NK-92 (cell line): ENCODE measurements around the gene CACNA2D2.

Experiments
- DNase-seq: peaks from one replicate; lab custom pipeline; 2025; ENCODE audit not compliant: unreplicated experiment; lab: John Stamatoyannopoulos, UW

Gene CACNA2D2

DNA sequence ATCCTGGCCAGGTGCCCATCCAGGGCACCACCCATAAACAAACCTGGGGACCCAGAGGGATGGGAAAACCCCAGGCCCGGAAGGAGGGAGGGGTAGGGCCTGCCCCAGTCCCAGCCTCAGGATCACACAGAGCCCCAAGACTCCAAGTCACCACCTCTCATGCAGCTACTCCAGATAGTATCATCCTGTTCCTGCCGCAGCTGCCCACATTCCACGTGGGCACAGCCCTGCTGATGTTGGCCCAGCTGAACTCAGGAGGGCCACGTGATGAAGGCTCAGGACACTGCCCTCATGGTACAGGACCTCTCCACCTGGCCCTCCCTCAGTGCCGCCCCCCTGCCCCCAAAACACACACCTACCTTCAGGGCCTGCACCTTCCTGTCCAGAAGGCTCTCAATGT lies 69.5 kb downstream of the CACNA2D2 start:
- no peak for DNase-seq

DNA sequence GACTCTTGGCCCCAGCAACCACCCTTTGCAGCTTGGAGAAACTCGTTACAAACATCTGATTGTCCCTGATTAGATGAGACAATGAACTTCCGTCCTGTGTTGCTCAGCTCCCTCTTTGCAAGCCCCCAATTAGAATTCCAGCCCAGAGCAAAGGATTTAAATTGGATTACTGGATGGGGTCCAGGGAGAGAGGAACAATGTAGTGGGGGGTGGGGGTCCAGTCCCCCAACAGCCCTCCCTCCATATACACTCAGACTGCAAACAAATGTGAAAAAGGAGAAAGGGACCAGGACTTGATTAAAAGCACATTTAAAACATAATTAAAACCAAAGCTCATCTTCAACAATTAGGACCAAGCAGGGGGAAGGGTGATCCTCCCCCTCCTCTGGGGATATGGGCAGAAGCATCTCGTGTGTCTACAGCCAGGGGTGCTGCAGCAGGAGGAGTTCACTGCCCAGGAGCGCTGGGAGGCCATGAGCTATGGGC lies 72.4 kb downstream of the CACNA2D2 start:
- DNase-seq = no peak

DNA sequence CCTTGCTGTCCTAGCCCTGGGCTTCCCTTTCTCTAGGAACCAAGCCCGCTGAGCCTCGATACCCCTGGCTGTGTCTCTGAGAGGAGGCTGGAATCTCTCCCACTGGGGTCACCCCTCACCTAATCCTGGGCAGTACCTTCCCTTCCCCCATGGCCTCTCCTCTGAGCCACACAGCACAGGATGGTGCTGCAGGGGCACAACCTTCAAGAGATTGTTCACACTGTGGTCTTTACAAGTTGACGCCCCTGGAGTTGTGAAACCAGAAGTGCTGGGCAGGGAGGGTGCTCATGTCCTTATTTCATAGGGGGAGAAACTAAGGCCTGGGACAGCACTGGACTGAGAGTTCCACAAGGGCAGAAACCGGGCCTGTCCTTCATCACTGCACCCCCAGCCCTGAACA lies 73.2 kb downstream of the CACNA2D2 start:
- DNase-seq = no peak

DNA sequence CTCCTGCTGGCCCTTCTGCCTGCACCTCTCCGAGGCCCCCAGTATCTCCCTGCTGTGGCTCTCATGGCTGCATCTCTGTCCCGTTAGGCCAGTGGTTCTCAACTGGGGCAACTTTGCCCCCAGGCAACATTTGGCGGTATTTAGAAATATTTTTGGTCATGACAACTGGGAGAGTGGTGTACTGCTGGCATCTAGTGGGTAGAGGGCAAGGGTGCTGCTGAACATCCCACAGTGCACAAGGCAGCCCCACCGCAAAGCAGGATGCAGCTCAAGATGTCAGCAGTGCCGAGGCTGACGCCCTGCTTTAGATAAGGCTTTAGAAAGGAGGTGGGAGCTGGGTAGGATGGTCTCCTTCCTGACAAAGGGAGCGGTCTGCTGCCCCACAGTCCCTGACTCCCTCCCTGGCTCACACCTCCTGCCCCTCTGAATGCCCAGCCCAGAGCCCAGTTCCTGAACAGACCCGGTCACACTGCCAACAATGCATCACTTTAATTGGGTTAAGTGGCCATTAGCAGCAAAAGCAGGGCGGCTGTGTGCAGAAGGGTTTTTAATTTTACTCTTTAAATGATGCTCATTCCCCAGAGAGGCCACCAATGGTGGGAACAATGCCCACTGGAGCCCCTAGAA lies 75.3 kb downstream of the CACNA2D2 start:
- no peak for DNase-seq

DNA sequence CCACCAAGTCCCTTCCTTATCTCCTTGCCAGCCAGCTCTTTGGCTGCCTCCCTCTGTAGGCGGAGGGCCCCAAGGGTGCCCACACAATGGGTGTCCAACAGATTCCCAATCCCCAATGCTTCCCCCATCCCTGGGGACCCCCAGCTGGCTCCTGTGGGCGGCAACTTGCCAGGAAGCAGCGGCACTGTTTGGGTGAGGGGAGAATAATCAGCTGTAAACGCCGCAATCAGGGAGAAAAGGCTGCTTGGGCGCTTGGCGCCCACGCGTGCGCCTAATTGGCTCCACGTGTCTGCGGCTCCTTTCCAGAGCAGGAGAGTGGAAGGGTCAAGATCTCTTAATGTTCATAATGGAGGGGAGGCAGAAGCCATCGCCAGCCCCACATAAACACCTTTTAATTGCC lies 76.2 kb downstream of the CACNA2D2 start:
- DNase-seq = no peak

DNA sequence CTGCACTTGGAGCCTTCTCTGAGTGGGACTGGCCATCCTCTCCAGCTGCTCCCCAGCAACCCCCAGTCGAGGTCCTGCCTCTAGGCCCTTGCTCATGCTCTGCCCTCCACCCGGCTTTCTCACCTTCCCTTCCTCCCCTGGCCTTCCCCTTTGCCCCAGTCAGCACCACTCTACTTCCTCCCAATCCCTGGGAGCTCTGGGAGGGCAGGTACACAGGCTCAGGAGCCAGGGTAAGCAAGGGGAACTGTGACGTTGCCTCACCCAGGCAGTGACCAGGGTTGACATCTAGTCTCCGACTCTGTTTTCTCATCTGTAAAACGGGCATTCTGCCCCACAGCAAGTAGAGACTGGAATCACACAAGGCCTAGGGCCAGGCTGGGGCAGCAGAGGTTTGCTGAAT lies 77.5 kb downstream of the CACNA2D2 start:
- no peak for DNase-seq

DNA sequence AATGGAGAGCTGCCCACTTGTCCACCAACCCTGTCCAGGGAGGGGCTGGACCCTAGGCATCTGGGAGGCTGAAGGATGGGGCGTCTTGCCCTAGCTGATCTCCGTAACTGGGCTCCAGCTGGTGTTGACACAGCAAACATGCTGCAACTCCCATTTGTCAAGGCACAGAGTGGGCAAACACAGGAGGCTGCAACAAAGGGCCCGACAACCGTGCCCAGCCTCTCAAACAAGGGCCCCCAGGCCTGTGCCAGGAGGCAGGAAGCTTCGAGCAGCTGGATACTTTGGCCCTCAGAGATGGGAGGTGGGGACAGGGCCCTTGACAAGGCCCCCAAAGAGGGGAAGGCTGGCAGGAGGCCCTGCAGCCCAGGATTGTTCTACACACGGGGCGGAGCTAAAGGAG lies 79.9 kb downstream of the CACNA2D2 start:
- DNase-seq = no peak

DNA sequence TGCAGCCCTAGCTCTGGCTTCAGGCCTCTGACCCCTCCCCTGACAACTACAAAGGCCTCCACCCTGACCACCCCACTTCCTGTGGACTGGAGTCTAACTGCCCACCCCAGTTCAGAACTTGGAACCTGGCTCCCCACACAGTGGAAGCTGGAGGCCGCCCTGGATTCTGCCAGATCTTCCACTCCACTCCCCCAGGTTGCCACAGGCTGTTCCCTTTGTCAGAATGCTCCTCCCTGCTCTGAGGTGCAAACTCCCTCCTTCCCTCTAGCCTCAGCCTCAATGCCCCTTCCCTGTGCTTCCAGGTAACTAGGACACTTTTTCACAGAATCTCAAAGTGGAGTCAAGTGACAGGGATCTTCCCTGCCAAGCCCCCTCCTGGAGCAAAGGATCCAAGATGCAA lies 81.3 kb downstream of the CACNA2D2 start:
- no peak for DNase-seq

DNA sequence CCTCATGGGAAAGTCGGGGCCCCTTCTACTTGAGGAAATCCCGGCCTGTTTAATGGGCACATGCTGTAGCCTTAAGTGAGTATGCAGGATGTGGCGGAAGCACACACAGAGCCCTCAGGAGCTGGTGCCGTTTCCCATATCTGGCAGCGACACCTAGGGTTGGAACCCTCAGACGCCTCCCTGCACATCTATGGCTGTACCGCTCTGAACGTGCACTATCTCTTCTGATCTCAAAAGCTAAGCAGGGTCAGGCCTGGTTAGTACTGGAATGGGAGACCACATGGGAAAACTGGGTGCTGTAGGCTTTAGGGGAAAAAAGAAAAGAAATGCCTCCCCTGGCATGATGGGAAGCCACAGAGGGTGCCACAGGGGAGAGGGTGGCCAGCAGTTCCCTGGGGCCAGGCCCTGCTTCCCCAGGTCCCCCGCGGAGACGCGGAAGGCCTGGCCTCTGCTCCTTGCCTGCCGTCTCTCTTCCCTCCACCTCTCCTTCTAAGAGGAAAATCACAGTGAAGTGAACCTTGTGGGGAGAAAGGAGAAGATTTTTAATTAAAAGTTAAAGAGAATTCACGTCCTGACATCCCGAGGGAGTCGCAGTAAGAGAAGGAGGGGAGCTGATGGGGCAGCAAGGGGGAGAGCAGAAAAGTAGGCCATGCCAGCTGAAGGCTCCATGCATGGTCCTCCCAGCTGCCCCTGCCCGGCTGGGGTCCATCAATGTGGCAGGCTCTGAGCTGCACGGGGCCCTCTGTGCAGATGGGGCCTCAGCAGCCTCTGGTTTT lies 83.7 kb downstream of the CACNA2D2 start:
- DNase-seq = no peak

DNA sequence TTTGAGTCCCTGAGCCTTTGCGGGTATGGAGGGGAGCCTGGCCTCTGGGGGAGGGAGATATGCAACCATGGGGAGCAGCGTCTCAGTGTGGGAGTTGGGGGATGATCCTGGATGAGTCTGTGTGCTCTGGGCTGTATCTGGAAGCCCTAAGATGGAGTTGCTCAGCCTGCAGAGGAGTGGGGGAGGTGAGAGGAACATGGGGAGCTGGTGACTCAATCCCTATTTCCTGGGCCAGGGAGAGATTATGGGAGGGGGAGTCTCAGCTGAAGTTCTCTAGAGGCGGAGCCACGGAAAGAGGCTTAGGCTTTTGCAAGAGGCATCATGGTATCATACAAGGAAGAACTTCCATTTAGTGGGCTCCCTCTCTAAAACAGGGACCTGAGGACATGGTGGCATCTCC lies 84.6 kb downstream of the CACNA2D2 start:
- DNase-seq = no peak

DNA sequence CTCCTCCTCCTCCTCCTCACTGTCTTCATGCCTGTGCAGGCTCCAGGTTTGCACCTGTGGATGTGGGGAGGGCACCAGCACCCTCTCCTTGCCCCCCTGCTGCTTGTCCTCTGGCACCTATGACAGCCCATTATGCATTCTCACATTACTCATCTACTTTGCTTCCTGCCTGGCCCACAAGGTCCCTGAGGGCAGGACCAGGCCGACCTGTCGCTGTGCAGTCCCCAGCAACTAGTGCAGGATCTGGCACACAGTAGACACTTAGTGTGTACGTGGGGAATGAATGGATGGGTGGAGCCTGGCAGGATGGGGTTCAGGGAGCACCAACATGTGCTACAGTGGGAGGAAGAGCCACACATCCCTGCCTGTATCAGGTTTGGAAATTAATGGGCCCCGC lies 85.8 kb downstream of the CACNA2D2 start:
- DNase-seq = no peak

DNA sequence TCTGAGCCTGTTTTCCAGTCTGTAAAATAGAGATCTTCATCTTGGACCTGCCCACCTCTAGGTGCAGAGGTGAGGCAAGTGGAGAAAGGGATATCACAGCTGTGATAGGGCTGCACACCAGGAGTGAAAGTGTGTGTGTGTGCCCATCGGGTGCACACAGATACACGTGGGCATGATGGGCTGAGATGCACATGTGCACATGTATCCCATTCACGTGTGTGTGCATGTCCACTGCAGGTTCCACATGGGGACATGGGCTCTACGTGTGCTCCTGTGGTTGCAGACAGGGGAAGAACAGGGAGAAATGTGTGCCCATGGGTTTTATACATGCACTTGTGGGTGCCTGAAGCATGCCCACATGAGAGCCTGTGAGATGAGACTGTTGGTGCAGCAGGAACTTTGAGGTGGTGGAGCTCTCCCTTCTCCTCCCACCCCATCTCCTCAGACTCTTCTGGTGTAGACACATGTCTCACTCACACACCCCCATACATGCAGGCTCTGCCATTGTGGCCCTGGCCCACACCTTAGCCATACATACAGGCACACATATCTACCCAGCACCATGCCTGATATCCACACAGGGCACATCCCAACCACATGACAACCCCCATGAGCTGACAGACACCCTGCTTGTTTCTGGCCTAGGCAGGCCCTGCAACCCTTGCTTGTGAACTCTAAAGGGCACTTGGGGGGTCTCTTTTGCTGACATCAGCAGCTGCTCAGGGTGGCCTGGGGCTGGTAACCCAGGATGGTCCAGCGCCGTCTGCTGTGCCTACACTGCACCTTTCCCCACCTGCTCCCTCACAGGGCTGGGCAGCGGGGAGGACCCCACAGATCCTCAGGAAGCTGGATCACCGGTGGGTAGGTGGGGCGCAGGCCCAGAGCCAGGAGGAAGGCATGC lies 86.4 kb downstream of the CACNA2D2 start:
- DNase-seq = no peak

DNA sequence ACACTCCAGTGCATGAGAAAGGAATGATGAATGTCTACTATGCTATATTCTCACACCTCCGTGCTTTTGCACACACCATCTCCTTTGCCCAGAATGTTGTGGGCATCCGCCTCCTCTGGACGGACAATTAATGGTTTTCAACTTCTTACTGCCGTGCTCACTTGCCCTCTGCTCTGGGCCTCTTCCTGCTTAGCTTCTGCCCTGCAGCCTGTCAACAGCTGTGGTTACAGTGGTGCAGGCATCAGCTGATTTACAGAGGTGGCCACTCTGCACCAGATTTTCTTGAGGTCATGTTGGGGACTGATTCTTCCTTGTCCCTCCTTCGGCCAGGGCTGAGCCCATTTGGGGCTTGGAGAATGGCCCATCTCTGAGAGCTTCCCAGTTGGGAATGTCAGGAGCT lies 87.6 kb downstream of the CACNA2D2 start:
- no peak for DNase-seq

DNA sequence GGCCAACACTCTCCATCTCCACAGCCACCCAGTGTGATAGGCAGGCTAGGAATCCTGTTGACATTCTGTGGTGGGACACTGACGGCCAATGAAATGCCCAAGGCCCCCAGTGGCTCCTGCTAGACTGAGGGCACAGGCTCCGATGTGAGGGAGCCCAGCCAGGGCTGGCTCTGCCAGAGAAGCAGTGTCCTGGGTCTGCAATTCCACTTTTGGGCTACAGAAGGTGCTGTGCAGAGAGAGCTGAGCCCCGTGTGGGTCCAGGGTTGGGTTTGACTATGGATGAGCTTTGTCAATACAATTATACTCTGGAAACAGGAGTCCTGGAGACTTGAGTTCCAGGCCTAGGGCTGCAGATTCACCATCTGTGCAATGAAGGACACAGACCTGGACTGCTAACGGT lies 88.4 kb downstream of the CACNA2D2 start:
- no peak for DNase-seq

DNA sequence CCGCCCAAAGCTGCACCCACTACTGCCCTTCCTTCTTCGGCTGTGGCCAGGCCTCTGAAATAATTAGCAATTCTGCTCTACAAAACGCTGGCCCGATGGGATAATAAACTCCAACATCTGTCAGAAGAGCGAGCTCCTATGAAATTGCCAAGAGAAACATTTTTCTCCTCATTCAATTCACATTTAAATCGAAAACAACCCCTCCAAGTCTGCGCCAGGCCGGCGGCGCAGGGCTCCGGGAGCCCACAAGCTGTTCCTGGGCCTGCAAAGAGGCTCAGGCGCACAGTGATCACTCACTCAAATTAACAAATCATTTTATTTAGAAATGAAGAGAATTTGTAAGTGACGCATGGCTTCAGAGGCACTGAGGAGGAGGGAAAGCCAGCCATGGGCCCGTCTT lies 88.8 kb downstream of the CACNA2D2 start:
- no peak for DNase-seq

DNA sequence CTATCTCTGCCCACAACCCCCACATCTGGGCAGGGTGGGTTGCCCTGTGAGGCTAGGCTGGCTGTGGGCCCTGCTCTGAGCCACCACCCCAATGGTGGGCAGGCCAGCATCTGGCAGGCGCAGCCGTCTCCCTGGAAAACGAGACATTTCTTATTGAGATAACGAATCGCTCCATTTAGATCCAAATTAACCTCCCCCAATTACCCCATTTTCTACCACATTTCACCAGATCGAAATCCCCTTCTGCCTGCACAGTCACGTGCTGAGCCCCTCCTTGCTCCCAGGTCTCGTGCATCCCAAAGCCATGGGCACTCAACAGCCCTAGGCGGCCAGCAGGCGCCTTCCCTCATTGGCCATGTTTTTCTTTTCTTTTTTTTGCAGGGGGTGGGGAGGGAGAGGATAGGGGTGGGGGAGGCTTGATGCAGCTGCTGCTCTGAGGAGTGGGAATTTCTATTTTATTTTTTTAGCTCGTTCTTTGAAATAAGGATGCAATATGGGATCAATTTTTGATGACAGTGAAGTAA lies 91.1 kb downstream of the CACNA2D2 start:
- DNase-seq = no peak

DNA sequence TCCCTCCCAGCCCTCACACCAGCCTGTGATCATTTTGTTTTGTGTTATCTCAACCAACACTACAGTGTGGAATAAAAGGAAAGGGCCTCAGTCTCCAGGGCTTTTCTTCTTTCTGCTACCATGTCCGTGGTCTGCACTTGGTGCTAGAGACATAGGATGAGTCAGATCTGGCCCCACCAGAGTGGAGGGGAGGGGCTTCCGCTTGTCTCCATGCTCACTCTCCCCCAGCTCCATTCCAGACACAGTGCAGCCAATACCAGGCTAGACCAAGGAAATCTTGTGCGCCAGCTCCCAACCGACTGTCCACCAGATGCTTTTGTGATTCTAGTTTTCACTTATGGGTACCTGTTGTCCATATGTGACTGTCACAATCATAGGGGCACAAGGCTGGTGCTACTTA lies 92.2 kb downstream of the CACNA2D2 start:
- DNase-seq = no peak

DNA sequence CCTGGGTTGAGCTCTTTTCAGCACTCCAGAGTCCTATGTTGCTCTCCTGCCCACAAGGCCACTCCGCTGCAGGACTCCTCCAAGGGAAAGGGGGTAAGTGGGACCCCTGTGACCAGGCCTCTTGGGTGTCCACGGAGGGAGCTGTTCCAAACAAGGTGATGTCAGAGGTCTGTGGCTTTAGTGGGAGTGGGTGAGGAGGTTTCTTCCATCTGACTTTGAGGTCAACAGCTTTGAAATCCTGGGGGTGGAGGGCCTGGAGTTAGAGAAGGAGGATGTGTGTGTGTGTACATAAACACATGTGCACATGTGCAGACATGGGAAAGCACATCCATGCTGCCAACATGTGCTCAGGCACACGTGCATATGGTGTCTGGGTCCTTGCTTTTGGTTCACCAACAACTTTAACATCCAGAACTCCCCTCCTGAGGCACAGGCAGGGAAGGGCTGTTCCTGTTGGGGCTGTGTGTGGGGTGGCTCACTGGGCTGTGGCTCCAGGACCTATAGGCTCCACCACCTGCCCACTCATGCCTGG lies 92.8 kb downstream of the CACNA2D2 start:
- DNase-seq = no peak

DNA sequence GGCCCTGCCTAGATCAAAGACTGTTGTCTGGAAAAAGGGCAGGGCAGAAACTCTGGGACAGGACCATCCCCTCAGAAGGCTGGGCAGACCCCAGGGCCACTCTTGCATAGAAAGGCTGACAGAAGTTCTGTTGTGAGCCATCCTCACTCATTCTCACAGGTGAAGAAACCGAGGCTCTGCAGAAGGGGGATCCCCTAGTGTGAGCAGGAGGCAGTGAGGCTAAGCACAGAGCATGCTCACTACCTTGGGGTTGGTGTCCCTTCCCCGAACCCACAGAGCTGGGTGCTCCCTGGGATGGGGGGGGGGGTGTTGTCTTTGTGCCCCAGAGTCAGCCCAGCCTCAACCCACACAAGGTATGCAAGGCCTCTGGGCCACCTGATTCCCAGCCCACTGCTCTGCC lies 93.2 kb downstream of the CACNA2D2 start:
- DNase-seq = no peak

DNA sequence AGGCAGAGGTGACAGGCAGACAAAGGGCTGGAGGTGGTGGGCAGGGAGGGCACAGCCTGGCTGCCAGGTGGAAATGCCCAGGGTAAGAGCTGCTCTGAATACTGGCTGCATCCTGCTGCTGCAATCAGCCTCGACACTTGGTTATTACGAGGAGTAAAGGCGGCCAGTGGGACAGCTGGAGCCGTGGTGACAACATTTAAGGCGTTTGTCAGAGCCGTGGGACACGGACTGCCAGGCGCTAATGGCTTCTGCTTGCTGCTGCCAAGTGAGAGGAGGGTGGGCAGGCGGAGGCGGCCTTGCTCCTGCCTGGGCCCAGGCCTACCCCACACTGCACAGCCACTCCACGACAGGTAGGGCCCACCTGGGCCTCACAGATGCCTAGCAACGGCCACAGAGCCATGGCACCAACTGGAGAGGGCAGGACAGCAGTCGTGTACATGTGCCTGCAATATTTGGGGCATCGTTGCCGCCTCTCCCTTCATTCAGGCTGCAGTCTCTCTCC lies 94.9 kb downstream of the CACNA2D2 start:
- no peak for DNase-seq

DNA sequence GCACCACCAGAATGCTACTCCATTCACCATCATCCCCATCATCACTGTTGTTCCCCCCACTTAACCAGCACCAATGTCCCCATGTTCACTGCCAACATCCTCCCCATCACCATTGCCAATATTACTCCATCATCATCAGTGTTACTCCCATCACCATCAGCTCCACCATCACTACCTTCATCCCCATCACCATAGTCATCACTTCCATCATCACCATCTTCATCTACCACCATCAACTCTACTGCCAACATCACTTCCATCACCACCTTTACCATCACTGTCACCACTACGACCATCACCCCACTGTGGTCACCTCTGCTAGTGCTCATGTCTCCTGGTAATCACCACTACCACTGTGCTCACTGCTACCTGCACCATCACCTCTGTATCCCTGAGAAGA lies 96.9 kb downstream of the CACNA2D2 start:
- DNase-seq = no peak
